Measurements from ENCODE around the gene SFT2D3. TPM values are rescaled to one million over a fixed set of nuclear protein-coding genes. Genes with fewer than 3 reads are reported as not detected.
A peak's percentile ranks its signal among the peaks of the same experiment; 100 is the strongest.

SFT2D3 gene
- total and polyA plus RNA-seq, 8 donors: 2.7 to 5.7 (median 3.7) TPM

- ATAC-seq: no peak
- 92 to 93% methylated on average over 2 of the region's 2 CpGs for WGBS, 2 donors
- Histone ChIP-seq H3K27ac (no peak overlapping the region), H3K9me3 (no peaks in the 10 kb centered on the region), H3K36me3 (peaks cover 0 to 30% (median 16%) of the 10 kb centered on the region in 3 donors), H3K4me1 (no peaks in the 10 kb centered on the region), H3K4me3 (no peak overlapping the region), H3K27me3 (no peaks in the 10 kb centered on the region)
- TF ChIP-seq, protein P1, sequence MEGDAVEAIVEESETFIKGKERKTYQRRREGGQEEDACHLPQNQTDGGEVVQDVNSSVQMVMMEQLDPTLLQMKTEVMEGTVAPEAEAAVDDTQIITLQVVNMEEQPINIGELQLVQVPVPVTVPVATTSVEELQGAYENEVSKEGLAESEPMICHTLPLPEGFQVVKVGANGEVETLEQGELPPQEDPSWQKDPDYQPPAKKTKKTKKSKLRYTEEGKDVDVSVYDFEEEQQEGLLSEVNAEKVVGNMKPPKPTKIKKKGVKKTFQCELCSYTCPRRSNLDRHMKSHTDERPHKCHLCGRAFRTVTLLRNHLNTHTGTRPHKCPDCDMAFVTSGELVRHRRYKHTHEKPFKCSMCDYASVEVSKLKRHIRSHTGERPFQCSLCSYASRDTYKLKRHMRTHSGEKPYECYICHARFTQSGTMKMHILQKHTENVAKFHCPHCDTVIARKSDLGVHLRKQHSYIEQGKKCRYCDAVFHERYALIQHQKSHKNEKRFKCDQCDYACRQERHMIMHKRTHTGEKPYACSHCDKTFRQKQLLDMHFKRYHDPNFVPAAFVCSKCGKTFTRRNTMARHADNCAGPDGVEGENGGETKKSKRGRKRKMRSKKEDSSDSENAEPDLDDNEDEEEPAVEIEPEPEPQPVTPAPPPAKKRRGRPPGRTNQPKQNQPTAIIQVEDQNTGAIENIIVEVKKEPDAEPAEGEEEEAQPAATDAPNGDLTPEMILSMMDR (IDR thresholded peaks at IDR 0.05): no peak
- no peak for FAIRE-seq
- intact Hi-C loops (cut with DNase I): no loop called here
- no peak for DNase-seq
Observed at GRCh38 chr2:127721978-127722355, 20.7 kb downstream of the SFT2D3 start.

DNA sequence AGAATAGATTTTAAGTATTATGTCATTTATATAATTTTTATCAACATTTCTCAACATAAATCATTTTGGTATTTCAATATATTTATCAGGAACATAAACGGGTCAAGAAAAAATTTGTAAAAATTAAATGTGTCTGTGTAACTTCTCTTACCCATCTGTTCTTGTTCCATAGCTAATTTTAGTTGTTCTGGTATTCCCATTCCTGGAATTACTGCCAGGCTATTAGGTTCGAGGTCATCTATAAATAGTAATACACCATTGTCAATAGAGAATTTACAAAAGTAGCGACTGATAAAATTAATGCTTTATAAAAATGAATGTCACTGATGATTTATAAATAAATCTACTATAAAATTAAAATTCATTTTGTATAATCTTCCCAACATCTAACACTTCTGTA is 21.5 kb downstream of the SFT2D3 start:
- peaks cover 0 to 30% (median 16%) of the 10 kb centered on the region in 3 donors for H3K36me3 ChIP-seq
- FAIRE-seq: no peak

GRCh38 chr2:127726158-127726880 is 25.0 kb downstream of the SFT2D3 start:
- Histone ChIP-seq H3K27ac (no peak overlapping the region), H3K4me3 (no peak overlapping the region), H3K4me1 (no peaks in the 10 kb centered on the region), H3K9me3 (no peaks in the 10 kb centered on the region), H3K36me3 (peaks cover 0 to 9% (median 6%) of the 10 kb centered on the region in 3 donors), H3K27me3 (no peaks in the 10 kb centered on the region)
- no peak for ATAC-seq
- no peak for DNase-seq
- intact Hi-C loops (cut with DNase I): no loop called here
- 86 to 90% methylated on average over 6 of the region's 6 CpGs for WGBS, 2 donors
- FAIRE-seq: no peak
- TF ChIP-seq, protein P1 (IDR thresholded peaks at IDR 0.05): no peak

More for the DNA sequence above, 21.5 kb downstream of the SFT2D3 start:
- intact Hi-C loops (cut with DNase I): no loop called here
- TF ChIP-seq, protein P1 (IDR thresholded peaks at IDR 0.05): no peak
- Histone ChIP-seq H3K9me3 (no peaks in the 10 kb centered on the region), H3K27ac (no peak overlapping the region), H3K4me1 (no peaks in the 10 kb centered on the region), H3K4me3 (no peak overlapping the region), H3K27me3 (no peaks in the 10 kb centered on the region)
- no peak for DNase-seq
- ATAC-seq: no peak
- WGBS, 2 donors: 33 to 37% methylated on average over 3 of the region's 3 CpGs

DNA sequence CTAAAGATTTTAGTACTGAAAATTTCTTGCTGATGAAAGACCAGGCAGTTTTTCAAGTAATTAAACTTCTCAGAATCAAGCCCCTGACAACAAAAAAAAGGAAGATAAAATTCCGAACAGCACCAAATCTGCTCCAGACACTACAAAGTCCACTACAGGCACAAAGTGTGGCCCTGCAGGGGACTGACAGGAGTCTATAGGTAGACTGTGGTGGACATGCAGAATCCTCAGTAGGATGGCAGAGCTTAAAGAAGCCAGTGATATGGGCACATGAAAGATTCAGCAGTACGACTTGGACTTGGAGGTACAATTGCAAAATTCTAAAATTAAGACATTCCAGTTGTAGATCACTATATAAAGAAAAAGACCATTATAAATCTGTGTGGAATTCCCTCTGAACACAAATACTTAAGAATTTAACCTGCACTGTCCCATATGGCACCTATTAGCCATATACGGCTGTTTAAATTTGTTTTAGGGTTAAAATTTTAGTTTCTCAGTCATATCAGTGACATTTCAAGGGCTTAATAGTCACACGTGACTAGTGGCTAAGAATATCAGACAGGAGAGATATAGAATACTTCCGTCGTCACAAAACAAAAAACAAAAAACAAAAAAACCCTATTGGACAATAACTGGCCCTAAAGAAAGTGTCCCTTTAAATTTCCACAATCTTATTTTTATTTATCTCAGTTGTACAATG is 32.0 kb downstream of the SFT2D3 start:
- H3K4me3 ChIP-seq: peak overlapping the region in 2 of 4 donors; percentile 2 to 7

More for the DNA sequence above, 32.0 kb downstream of the SFT2D3 start:
- FAIRE-seq: no peak
- H3K27ac ChIP-seq: peak overlapping the region in 2 of 4 donors; percentile 33 to 69
- H3K36me3 ChIP-seq: no peaks in the 10 kb centered on the region
- ATAC-seq: peak in 2 of 4 donors; percentile 33 to 36
- H3K27me3 ChIP-seq: no peaks in the 10 kb centered on the region
- H3K4me1 ChIP-seq: peaks cover 27 to 41% (median 34%) of the 10 kb centered on the region in 3 donors
- H3K9me3 ChIP-seq: no peaks in the 10 kb centered on the region
- whole genome bisulfite sequencing, 2 donors: 19 to 21% methylated on average over 6 of the region's 6 CpGs
- intact Hi-C loops (cut with DNase I): no loop called here
- TF ChIP-seq, protein P1 (IDR thresholded peaks at IDR 0.05): no peak
- DNase-seq: no peak

Measured in pancreas (tissue), 10 donors.